Stimulated activated CD4-positive, alpha-beta T cell treated with anti-CD3 and anti-CD28 coated beads, Interleukin-12 subunit alpha, Interleukin-12 subunit beta, amount 100 ng/mL, for 24 hours (primary cell): ENCODE data around the gene KRTAP1-1.
"Not testable (repeated sequence)": the region's sequence is repeated elsewhere in the genome, so short reads cannot be mapped to it uniquely, and the experiment has no call there.

Experiments
- DNase-seq, 2 experiments: peaks; one replicate each; pipeline ENCODE4 v3.0.0-alpha.2; 2020; ENCODE audit warnings: low read depth in 2 of 2

The KRTAP1-1 gene

GRCh38 chr17:41012326-41013120 lies 28.7 kb downstream of the KRTAP1-1 start:
- DNase-seq, result no peak

GRCh38 chr17:41010441-41010840 lies 30.8 kb downstream of the KRTAP1-1 start:
- no peak for DNase-seq

- no peak for DNase-seq
Measured at GRCh38 chr17:41009936-41010335, 31.3 kb downstream of the KRTAP1-1 start.

- DNase-seq, result no peak
Measured at GRCh38 chr17:41009301-41009760, 31.9 kb downstream of the KRTAP1-1 start.

GRCh38 chr17:41008811-41009210 lies 32.4 kb downstream of the KRTAP1-1 start, which contains the start of gene KRTAP3-1:
Gene KRTAP3-1 (minus strand): TSS chr17:41009128. CDS start chr17:41009074, 54 bp downstream.
- no peak for DNase-seq

- no peak for DNase-seq
Measured at GRCh38 chr17:41004397-41004796, 36.9 kb downstream of the KRTAP1-1 start.

GRCh38 chr17:41003926-41004325 lies 37.3 kb downstream of the KRTAP1-1 start:
- DNase-seq, result no peak

GRCh38 chr17:41002814-41003213 lies 38.4 kb downstream of the KRTAP1-1 start:
- DNase-seq, result no peak

GRCh38 chr17:41001795-41002194 lies 39.5 kb downstream of the KRTAP1-1 start:
- DNase-seq, result no peak

- DNase-seq, result not testable (repeated sequence)
Measured at GRCh38 chr17:40999563-40999962, 41.7 kb downstream of the KRTAP1-1 start, which contains the start of gene KRTAP3-2. Gene KRTAP3-2 (minus strand): TSS chr17:40999906. CDS start chr17:40999853, 53 bp downstream.

- DNase-seq, result no peak
Measured at GRCh38 chr17:40997361-40997760, 43.9 kb downstream of the KRTAP1-1 start.

- DNase-seq, result no peak
Measured at GRCh38 chr17:40996829-40997228, 44.4 kb downstream of the KRTAP1-1 start.

GRCh38 chr17:40995116-40995515 lies 46.1 kb downstream of the KRTAP1-1 start:
- no peak for DNase-seq

GRCh38 chr17:40993839-40994238 lies 47.4 kb downstream of the KRTAP1-1 start, which contains the start of gene KRTAP3-3:
Gene KRTAP3-3 (minus strand): TSS chr17:40994164. CDS start chr17:40994097, 67 bp downstream.
- no peak for DNase-seq

GRCh38 chr17:40993084-40993483 lies 48.2 kb downstream of the KRTAP1-1 start:
- no peak for DNase-seq

- no peak for DNase-seq
Measured at GRCh38 chr17:40992666-40993065, 48.6 kb downstream of the KRTAP1-1 start.
